ENCODE data around the gene DEXI. TPM values are rescaled to one million over a fixed set of nuclear protein-coding genes. Genes with fewer than 3 reads are reported as not detected.
A peak's percentile ranks its signal among the peaks of the same experiment; 100 is the strongest.
"Not testable (repeated sequence)": the region's sequence is repeated elsewhere in the genome, so short reads cannot be mapped to it uniquely, and the experiment has no call there.

Gene DEXI
- total and polyA plus RNA-seq, 4 donors, result 41.4 to 60.1 (median 44.4) TPM

DNA sequence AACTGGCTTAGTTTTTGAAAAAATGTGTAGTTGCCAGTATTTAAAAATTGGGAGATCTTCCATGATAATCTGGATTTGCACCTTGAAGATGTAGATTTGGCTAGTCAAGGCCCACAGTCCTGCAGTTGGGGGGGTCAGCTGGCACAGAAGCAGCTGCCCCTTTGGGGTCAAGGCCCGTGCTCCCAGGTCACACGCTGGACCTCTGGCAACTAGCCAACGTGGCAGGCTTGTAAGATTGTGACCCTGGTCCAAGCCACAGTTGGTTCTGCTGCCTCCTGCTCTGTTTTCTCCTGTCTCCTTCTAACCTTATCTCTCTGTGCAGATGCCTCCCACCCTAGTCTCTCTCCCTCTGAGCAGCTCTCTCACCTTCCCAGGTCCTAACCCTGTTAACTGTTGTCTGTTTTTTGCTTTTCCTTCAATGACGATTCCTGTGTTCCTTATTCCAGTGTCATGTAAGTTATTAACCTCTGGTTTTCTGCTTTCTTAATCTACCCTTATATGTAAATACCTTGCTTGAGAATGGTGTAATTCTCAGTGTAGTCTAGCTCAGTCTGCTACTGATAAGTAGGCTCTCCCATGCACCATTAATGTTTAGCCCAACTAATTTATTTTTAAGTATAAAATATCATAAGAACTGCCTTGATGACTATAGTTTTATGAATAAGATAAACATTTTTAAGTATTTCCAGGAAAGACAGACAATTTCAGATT, 30.0 kb upstream of the DEXI start:
- intact Hi-C loops (cut with DNase I), result loop anchor here (5.0 to 10.0 kb wide), 3 partner anchors 133 to 385 kb away; no protein-coding TSS in a partner anchor
- no peaks in the 10 kb centered on the region for H3K4me1 ChIP-seq (ENCODE audit: control insufficient read depth in 1 of 2, insufficient read depth in 2 of 2, low read length in 2 of 2)
- 18 to 21% methylated on average over 4 of the region's 4 CpGs for WGBS, 2 donors
- no peak for DNase-seq
- H3K27ac ChIP-seq (ENCODE audit: low read depth in 1 of 2, low read length in 2 of 2), result peak overlapping the region in 1 of 2 donors; percentile 39
- H3K27me3 ChIP-seq (ENCODE audit: control insufficient read depth in 1 of 2, insufficient read depth in 2 of 2, low read length in 1 of 2), result no peaks in the 10 kb centered on the region
- peaks cover 0 to 2% of the 10 kb centered on the region in 2 donors for H3K36me3 ChIP-seq (ENCODE audit: control insufficient read depth in 1 of 2, insufficient read depth in 2 of 2, low read length in 1 of 2)
- H3K9me3 ChIP-seq (ENCODE audit: control insufficient read depth, low read length), result no peaks in the 10 kb centered on the region
- H3K4me3 ChIP-seq (ENCODE audit: low read length in 2 of 2), result no peak overlapping the region
- ATAC-seq (ENCODE audit: low FRiP score), result peak; percentile 26

DNA sequence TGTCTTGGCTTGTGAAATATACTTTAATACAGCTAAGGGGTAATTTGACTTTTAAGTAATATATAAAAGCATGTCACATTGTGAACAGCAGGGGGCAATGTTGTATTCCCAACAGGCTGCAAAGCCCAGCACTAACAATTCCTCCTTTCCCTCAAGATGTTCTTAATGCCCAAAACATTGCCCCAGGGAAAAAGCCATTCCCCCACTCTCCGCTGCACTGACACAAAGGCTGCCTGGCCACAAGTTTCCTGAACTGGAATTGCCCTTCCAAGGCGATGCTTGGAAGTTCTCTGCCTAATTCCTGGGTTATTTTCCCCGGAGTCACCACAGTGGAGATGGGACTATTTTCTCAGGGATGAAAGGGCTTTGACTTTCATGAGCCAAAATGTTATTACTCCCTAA, 29.3 kb upstream of the DEXI start:
- H3K36me3 ChIP-seq (ENCODE audit: control insufficient read depth in 1 of 2, insufficient read depth in 2 of 2, low read length in 1 of 2), result peaks cover 0 to 2% of the 10 kb centered on the region in 2 donors
- H3K9me3 ChIP-seq (ENCODE audit: control insufficient read depth, low read length), result no peaks in the 10 kb centered on the region
- peak overlapping the region in 1 of 2 donors; percentile 39 for H3K27ac ChIP-seq (ENCODE audit: low read depth in 1 of 2, low read length in 2 of 2)
- DNase-seq, result no peak
- H3K4me3 ChIP-seq (ENCODE audit: low read length in 2 of 2), result no peak overlapping the region
- H3K27me3 ChIP-seq (ENCODE audit: control insufficient read depth in 1 of 2, insufficient read depth in 2 of 2, low read length in 1 of 2), result no peaks in the 10 kb centered on the region
- no peaks in the 10 kb centered on the region for H3K4me1 ChIP-seq (ENCODE audit: control insufficient read depth in 1 of 2, insufficient read depth in 2 of 2, low read length in 2 of 2)
- intact Hi-C loops (cut with DNase I), result loop anchor here (1.0 to 10.0 kb wide), 6 partner anchors 133 to 386 kb away; partner anchors contain the start of gene SOCS1 (in 2 of the 2)
- peak; percentile 89 for ATAC-seq (ENCODE audit: low FRiP score)
- WGBS, 2 donors, result 4% methylated on average over 3 of the region's 3 CpGs

DNA sequence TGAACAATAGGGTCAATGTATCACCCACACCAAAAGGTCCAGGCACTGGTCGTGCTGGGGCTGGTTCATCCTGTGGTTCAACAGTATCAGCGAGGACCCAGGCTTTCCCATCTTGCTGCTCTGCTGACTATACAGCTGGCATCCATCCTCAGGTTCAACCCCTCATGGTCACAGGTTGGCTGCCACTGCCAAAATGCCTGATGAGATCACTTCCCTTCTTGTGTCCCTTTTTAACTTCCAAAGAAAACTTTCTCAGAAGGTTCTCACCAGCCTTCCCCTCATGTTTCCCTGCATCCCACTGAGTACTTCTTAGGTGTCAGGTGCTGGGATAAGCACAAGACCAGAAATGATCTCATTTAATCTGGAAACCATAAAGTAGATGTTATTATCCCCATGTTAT, 27.8 kb upstream of the DEXI start:
- ATAC-seq (ENCODE audit: low FRiP score) (peak; percentile 24), DNase-seq (peak; percentile 75 to 84)
- Histone ChIP-seq H3K4me1 (ENCODE audit: control insufficient read depth in 1 of 2, insufficient read depth in 2 of 2, low read length in 2 of 2) (no peaks in the 10 kb centered on the region), H3K4me3 (ENCODE audit: low read length in 2 of 2) (no peak overlapping the region), H3K9me3 (ENCODE audit: control insufficient read depth, low read length) (no peaks in the 10 kb centered on the region), H3K27me3 (ENCODE audit: control insufficient read depth in 1 of 2, insufficient read depth in 2 of 2, low read length in 1 of 2) (no peaks in the 10 kb centered on the region), H3K36me3 (ENCODE audit: control insufficient read depth in 1 of 2, insufficient read depth in 2 of 2, low read length in 1 of 2) (peaks cover 0 to 2% of the 10 kb centered on the region in 2 donors), H3K27ac (ENCODE audit: low read depth in 1 of 2, low read length in 2 of 2) (no peak overlapping the region)
- intact Hi-C loops (cut with DNase I), result loop anchor here (2.0 to 10.0 kb wide), 5 partner anchors 135 to 387 kb away; partner anchors contain the start of gene SOCS1 (in 1 of the 2)
- WGBS, 2 donors, result 5 to 16% methylated on average over 2 of the region's 2 CpGs

DNA sequence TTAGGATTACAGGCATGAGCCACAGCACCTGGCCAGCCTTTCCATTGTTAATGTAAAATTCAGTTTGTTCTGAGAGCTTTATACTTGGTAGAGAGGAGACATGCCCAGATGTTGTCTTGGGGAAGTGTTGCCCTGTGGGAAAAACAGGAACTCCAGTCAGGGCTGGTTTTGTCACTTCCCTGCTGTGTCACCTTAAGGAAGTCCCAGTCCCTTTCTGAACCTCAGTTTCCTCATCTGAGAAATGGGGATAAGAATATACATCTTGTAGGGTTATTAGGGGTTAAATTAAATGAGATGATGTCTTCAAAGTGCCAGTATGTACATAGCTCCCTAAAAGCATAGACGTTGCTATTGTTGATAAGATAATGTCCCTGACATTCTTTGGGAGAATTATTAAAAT, 27.3 kb upstream of the DEXI start:
- WGBS, 2 donors, result 3 to 8% methylated on average over 1 of the region's 1 CpG
- no peak overlapping the region for H3K27ac ChIP-seq (ENCODE audit: low read depth in 1 of 2, low read length in 2 of 2)
- no peaks in the 10 kb centered on the region for H3K27me3 ChIP-seq (ENCODE audit: control insufficient read depth in 1 of 2, insufficient read depth in 2 of 2, low read length in 1 of 2)
- H3K9me3 ChIP-seq (ENCODE audit: control insufficient read depth, low read length), result no peaks in the 10 kb centered on the region
- peaks cover 0 to 2% of the 10 kb centered on the region in 2 donors for H3K36me3 ChIP-seq (ENCODE audit: control insufficient read depth in 1 of 2, insufficient read depth in 2 of 2, low read length in 1 of 2)
- ATAC-seq (ENCODE audit: low FRiP score) (no peak), DNase-seq (no peak)
- H3K4me1 ChIP-seq (ENCODE audit: control insufficient read depth in 1 of 2, insufficient read depth in 2 of 2, low read length in 2 of 2), result no peaks in the 10 kb centered on the region
- intact Hi-C loops (cut with DNase I), result loop anchor here (2.0 to 10.0 kb wide), 6 partner anchors 135 to 428 kb away; partner anchors contain the start of gene SOCS1 (in 1 of the 2)
- no peak overlapping the region for H3K4me3 ChIP-seq (ENCODE audit: low read length in 2 of 2)

DNA sequence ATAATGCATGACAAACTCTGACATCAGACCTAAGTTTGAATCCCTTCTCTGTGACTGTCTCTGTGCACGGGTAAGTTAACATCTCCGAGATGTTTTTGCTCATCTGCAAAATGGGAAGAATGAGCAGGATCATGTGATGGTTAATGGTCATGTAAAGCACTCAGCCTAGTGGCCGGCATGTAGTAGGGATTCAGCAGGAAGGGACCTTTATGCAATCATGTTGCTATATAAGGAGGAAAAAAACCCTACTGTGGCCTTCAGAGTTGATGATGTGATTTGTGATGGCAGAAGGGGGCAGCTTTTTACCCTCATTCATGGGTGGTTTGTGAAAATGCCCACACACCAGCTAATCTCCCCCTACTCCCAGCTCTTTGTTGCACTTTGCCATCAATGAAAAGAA, 26.2 kb upstream of the DEXI start:
- intact Hi-C loops (cut with DNase I), result loop anchor here in 1 of 2 donors (5.0 kb wide), 1 partner anchor 429 kb away; no protein-coding TSS in a partner anchor
- no peak overlapping the region for H3K4me3 ChIP-seq (ENCODE audit: low read length in 2 of 2)
- H3K4me1 ChIP-seq (ENCODE audit: control insufficient read depth in 1 of 2, insufficient read depth in 2 of 2, low read length in 2 of 2), result no peaks in the 10 kb centered on the region
- ATAC-seq (ENCODE audit: low FRiP score) (no peak), DNase-seq (no peak)
- 87 to 91% methylated on average over 3 of the region's 3 CpGs for WGBS, 2 donors
- no peak overlapping the region for H3K27ac ChIP-seq (ENCODE audit: low read depth in 1 of 2, low read length in 2 of 2)
- H3K36me3 ChIP-seq (ENCODE audit: control insufficient read depth in 1 of 2, insufficient read depth in 2 of 2, low read length in 1 of 2), result peaks cover 0 to 2% of the 10 kb centered on the region in 2 donors
- H3K27me3 ChIP-seq (ENCODE audit: control insufficient read depth in 1 of 2, insufficient read depth in 2 of 2, low read length in 1 of 2), result no peaks in the 10 kb centered on the region
- no peaks in the 10 kb centered on the region for H3K9me3 ChIP-seq (ENCODE audit: control insufficient read depth, low read length)

DNA sequence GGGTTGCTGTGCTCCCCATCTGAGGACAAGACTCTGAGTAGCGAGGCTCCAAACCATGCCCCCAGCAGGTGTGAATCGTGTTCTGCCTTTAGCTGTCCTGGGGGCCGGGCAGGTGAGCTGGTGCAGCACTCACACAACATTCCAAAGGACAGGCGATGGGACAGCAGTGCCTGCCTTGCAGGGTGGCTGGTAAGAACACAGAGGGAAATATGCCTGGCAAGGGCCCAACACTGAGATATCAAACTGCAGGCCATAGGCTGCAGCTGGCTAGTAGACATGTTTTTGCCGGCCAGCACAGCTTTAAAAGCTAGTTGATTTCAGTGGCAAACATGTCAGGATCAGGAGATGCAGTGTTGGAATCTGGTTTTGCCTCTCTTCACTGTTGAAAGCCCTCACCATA, 25.7 kb upstream of the DEXI start:
- no peak for ATAC-seq (ENCODE audit: low FRiP score)
- H3K9me3 ChIP-seq (ENCODE audit: control insufficient read depth, low read length), result no peaks in the 10 kb centered on the region
- WGBS, 2 donors, result 52 to 62% methylated on average over 5 of the region's 5 CpGs
- H3K4me1 ChIP-seq (ENCODE audit: control insufficient read depth in 1 of 2, insufficient read depth in 2 of 2, low read length in 2 of 2), result no peaks in the 10 kb centered on the region
- no peak overlapping the region for H3K4me3 ChIP-seq (ENCODE audit: low read length in 2 of 2)
- H3K36me3 ChIP-seq (ENCODE audit: control insufficient read depth in 1 of 2, insufficient read depth in 2 of 2, low read length in 1 of 2), result peaks cover 0 to 2% of the 10 kb centered on the region in 2 donors
- intact Hi-C loops (cut with DNase I), result loop anchor here in 1 of 2 donors (5.0 kb wide), 1 partner anchor 429 kb away; no protein-coding TSS in a partner anchor
- no peak for DNase-seq
- H3K27me3 ChIP-seq (ENCODE audit: control insufficient read depth in 1 of 2, insufficient read depth in 2 of 2, low read length in 1 of 2), result no peaks in the 10 kb centered on the region
- H3K27ac ChIP-seq (ENCODE audit: low read depth in 1 of 2, low read length in 2 of 2), result no peak overlapping the region

DNA sequence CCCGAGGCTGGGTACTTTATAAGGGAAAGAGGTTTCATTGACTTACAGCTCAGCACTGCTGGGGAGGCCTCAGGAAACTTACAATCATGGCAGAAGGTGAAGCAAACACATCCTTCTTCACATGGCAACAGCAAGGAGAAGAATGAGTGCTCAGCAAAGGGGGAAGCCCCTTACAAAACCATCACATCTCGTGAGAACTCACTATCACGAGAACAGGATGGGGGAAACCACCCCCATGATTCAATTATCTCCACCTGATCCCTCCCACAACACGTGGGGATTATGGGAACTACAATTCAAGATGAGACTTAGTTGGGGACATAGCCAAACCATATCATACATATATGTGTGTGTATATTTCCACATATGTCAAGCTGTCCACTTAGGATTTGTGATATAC, 24.3 kb upstream of the DEXI start:
- 75 to 77% methylated on average over 4 of the region's 4 CpGs for WGBS, 2 donors
- H3K36me3 ChIP-seq (ENCODE audit: control insufficient read depth in 1 of 2, insufficient read depth in 2 of 2, low read length in 1 of 2); H3K27ac ChIP-seq (ENCODE audit: low read depth in 1 of 2, low read length in 2 of 2); H3K27me3 ChIP-seq (ENCODE audit: control insufficient read depth in 1 of 2, insufficient read depth in 2 of 2, low read length in 1 of 2); H3K9me3 ChIP-seq (ENCODE audit: control insufficient read depth, low read length); DNase-seq; ATAC-seq (ENCODE audit: low FRiP score); H3K4me1 ChIP-seq (ENCODE audit: control insufficient read depth in 1 of 2, insufficient read depth in 2 of 2, low read length in 2 of 2); H3K4me3 ChIP-seq (ENCODE audit: low read length in 2 of 2): not testable (repeated sequence)
- intact Hi-C loops (cut with DNase I), result loop anchor here in 1 of 2 donors (5.0 kb wide), 1 partner anchor 431 kb away; no protein-coding TSS in a partner anchor

DNA sequence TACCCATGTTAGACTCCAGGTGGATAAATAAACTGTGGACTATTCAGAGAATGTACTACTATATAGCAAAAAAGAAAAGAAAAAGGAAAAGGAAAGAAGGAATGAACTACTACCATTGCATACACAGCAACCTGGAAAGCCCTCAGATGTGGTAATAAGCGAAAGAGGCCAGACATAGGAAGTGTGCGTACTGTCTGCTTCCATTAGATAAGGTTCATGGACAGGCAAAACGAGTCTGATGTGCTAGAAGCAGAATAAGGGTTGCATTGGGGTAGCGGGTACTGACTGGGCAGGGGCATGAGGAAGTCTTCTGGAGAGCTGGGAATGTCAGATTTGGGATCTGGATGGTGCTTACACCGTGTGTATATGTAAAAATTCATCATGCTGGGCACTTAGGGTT, 23.9 kb upstream of the DEXI start:
- Histone ChIP-seq H3K36me3 (ENCODE audit: control insufficient read depth in 1 of 2, insufficient read depth in 2 of 2, low read length in 1 of 2) (peaks cover 0 to under 1% of the 10 kb centered on the region in 2 donors), H3K27me3 (ENCODE audit: control insufficient read depth in 1 of 2, insufficient read depth in 2 of 2, low read length in 1 of 2) (no peaks in the 10 kb centered on the region), H3K4me3 (ENCODE audit: low read length in 2 of 2) (no peak overlapping the region), H3K4me1 (ENCODE audit: control insufficient read depth in 1 of 2, insufficient read depth in 2 of 2, low read length in 2 of 2) (no peaks in the 10 kb centered on the region), H3K9me3 (ENCODE audit: control insufficient read depth, low read length) (no peaks in the 10 kb centered on the region), H3K27ac (ENCODE audit: low read depth in 1 of 2, low read length in 2 of 2) (no peak overlapping the region)
- intact Hi-C loops (cut with DNase I), result loop anchor here in 1 of 2 donors (5.0 kb wide), 1 partner anchor 431 kb away; no protein-coding TSS in a partner anchor
- ATAC-seq (ENCODE audit: low FRiP score), result no peak
- WGBS, 2 donors, result 89 to 97% methylated on average over 5 of the region's 5 CpGs
- DNase-seq, result no peak
